ENCODE results near the gene GSN. TPM values are rescaled to one million over a fixed set of nuclear protein-coding genes. Genes with fewer than 3 reads are reported as not detected.

GSN gene
- total RNA-seq, 2 experiments from 2014 or later: 2.9 to 3.4 TPM

Other genes starting within 250 kb of the GSN start
- 1 to 10 TPM; 2.4 to 2.8 TPM for gene C5, start 217.9 kb upstream of the GSN start, total RNA-seq
- gene CNTRL, start 193.2 kb upstream of the GSN start, total RNA-seq: 10 to 100 TPM; 90.7 to 91.5 TPM
- 10 to 100 TPM; 65.8 to 66.6 TPM for gene RAB14, start 66.3 kb upstream of the GSN start, total RNA-seq
- 10 to 100 TPM; 35.5 to 48.1 TPM for gene STOM, start 102.1 kb downstream of the GSN start, total RNA-seq
- gene GGTA1, start 231.7 kb downstream of the GSN start, total RNA-seq: not detected